ENCODE data around the gene ZC3H18.

DNA sequence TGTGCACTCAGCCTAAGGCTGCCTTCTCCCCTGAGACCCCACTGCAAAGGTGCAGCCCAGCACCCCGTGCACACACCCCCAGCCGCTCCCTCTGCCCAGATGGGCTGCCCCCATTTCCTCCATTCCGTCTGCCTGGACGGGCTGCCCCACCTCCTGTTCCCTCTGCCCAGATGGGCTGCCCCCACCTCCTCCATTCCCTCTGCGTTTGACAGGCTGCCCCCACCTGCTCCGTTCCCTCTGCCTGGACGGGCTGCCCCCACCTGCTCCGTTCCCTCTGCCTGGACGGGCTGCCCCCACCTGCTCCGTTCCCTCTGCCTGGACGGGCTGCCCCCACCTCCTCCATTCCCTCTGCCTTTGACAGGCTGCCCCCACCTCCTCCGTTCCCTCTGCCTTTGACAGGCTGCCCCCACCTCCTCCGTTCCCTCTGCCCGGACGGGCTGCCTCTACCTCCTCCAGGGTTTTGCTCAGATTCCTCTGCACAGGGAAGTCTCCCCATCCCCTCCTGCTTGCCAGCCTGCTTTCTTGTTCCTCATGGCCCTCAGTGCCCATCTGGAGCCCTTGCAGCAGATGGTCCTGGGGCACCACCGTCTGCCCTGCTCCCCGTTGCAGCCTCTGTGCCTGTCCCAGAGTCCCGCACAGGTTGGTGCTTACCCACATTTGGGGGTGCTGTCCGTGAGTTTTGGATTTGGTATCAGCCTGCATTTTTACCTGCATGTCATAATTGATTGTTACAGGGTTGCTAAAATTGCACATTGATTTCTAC, 44.8 kb downstream of the ZC3H18 start:
- TF ChIP-seq, protein P1, sequence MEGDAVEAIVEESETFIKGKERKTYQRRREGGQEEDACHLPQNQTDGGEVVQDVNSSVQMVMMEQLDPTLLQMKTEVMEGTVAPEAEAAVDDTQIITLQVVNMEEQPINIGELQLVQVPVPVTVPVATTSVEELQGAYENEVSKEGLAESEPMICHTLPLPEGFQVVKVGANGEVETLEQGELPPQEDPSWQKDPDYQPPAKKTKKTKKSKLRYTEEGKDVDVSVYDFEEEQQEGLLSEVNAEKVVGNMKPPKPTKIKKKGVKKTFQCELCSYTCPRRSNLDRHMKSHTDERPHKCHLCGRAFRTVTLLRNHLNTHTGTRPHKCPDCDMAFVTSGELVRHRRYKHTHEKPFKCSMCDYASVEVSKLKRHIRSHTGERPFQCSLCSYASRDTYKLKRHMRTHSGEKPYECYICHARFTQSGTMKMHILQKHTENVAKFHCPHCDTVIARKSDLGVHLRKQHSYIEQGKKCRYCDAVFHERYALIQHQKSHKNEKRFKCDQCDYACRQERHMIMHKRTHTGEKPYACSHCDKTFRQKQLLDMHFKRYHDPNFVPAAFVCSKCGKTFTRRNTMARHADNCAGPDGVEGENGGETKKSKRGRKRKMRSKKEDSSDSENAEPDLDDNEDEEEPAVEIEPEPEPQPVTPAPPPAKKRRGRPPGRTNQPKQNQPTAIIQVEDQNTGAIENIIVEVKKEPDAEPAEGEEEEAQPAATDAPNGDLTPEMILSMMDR (conservative IDR thresholded peaks at IDR 0.05 in 1 of 2, IDR thresholded peaks at IDR 0.05 in 1 of 2; ENCODE audit: low read depth in 1 of 2, low read length in 2 of 2): no peak
- no peak for TF ChIP-seq EZH2 (IDR thresholded peaks at IDR 0.05; ENCODE audit: low read length, missing control alignments)
